Ovary (tissue), 9 donors: ENCODE data around the gene ROPN1L. TPM values are rescaled to one million over a fixed set of nuclear protein-coding genes. Genes with fewer than 3 reads are reported as not detected.
"Not testable (repeated sequence)": the region's sequence is repeated elsewhere in the genome, so short reads cannot be mapped to it uniquely, and the experiment has no call there.

Source experiments
- DNase-seq, 5 donors: peaks; one replicate each; pipeline ENCODE4 v3.0.0-alpha.2; 2019 to 2020
- H3K27ac ChIP-seq, 2 donors: fragments of 200-600 bp; one replicate each; pipeline versions ENCODE4 v1.5.1 to v1.8.0; 2019 to 2022
- H3K27me3 ChIP-seq: fragments of 200-600 bp; one replicate; pipeline ENCODE4 v1.8.0; 2022
- H3K36me3 ChIP-seq: fragments of 200-600 bp; sonication (generic); one replicate; pipeline ENCODE4 v1.5.1; 2019
- H3K4me1 ChIP-seq: one replicate; pipeline ENCODE4 v1.8.1; 2013; ENCODE audit warnings: mild to moderate bottlenecking, moderate library complexity; ENCODE audit not compliant: insufficient read depth
- H3K4me3 ChIP-seq: fragments of 200-600 bp; sonication (generic); one replicate; pipeline ENCODE4 v1.5.1; 2017
- H3K9me3 ChIP-seq, 2 donors: fragments of 200-600 bp in 1 of 2; sonication (generic) in 1 of 2; one replicate each; pipeline versions ENCODE4 v1.5.1 to v1.8.1; 2013 to 2019; ENCODE audit warnings: mild to moderate bottlenecking in 1 of 2, moderate library complexity in 1 of 2
- EP300 ChIP-seq: sonication (generic); formaldehyde crosslinking; IDR thresholded peaks from one replicate; pipeline ENCODE4 v1.6.1; 2017; ENCODE audit warnings: antibody characterized with exemption
- POLR2A ChIP-seq: fragments of 450-650 bp; IDR thresholded peaks from one replicate; pipeline ENCODE4 v1.6.1; 2017; ENCODE audit warnings: antibody characterized with exemption, mild to moderate bottlenecking, moderate library complexity
- WGBS, 3 donors: extraction: QIAGEN DNeasy Blood & Tissue Kit in 1 of 3; methylation state at CpG; one replicate each; pipeline versions ENCODE4 v1.1.5 to v1.1.7; 2013 to 2017; 5-methylcytosine and 5-hydroxymethylcytosine counted together
- intact Hi-C, 4 donors: fragments of 100-400 bp; cut with DNase I; formaldehyde crosslinking; loops; one replicate each; pipeline versions ENCODE4 v1.11.0 to v1.15.1; 2022 to 2023
- microRNA-seq, 3 donors: library from miRNA; unstranded; fragments of <30 nt; microRNA quantifications; one replicate each; pipeline versions ENCODE4 to v1.2.0, GENCODE V29; 2019 to 2020
- polyA plus RNA-seq, 2 donors: library from polyadenylated mRNA; stranded (reverse); fragments of 200-250 nt in 1 of 2; fragments of 350-450 nt in 1 of 2; fragmentation: Illumina TruSeq in 1 of 2; extraction: RNeasy Lipid Tissue Mini Kit (QIAGEN cat#74804) in 1 of 2; gene quantifications; one replicate each; pipeline ENCODE4 v1.2.3, GENCODE V29; 2013 to 2014
- small RNA-seq: library from RNA; depleted of rRNA; stranded (forward); fragments of <200 nt; gene quantifications from one replicate; pipeline ENCODE3, GENCODE V24; 2016
- total RNA-seq, 7 donors: library from RNA; depleted of rRNA in 2 of 7; stranded (reverse); fragments of >200 nt in 2 of 7; fragmentation: NEBNext Ultra II Directional in 3 of 7; extraction: Animal tissue kit (Norgen Biotek cat#: 25700) in 3 of 7; gene quantifications; one replicate each; pipeline versions ENCODE4 v1.1.0 to v1.2.4, GENCODE V29; 2016 to 2023
- TF ChIP-seq, protein P1 (sequence below), 3 donors: fragments of 450-650 bp in 2 of 3; fragments of 200-600 bp in 1 of 3; IDR thresholded peaks; one replicate each; pipeline versions ENCODE4 v1.5.1 to v1.8.0; 2016 to 2022; ENCODE audit warnings: antibody characterized with exemption in 3 of 3, mild to moderate bottlenecking in 1 of 3
- donor health status: DM: no; HTN: no; CAD: no; lungs with moderate emphysema.
- donor health status: DM: no; HTN: no; CAD: no.
- donor health status: Bipolar disorder and iron deficiency.
- donor health status: DM: yes; HTN: yes; CAD: no.
- donor health status: DM: no; HTN: no; CAD: no.
- donor health status: DM: yes; HTN: yes; CAD: no.

Gene ROPN1L
- total and polyA plus RNA-seq, 9 donors = 0.30 to 51.9 (median 2.4) TPM; not detected in 3

DNA sequence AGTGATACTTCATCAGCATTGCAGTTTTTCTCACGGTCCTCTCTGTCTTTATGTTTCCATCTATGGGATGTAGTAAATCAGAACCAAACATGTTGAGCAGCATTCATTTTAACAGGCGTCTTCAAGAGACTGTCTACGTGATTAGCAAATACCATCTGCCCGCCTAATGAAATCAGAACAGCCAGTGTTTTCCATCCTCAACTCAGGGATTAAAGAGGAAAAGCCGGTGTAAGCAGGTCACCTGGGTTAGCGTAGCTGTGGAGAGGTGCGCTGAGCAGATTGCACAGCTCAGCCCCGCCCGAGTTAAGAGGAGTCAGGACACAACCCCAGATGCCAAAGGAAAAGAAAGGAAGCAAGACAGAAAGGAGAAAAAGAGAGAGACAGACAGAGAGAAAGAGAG lies 67.9 kb downstream of the ROPN1L start:
- no peaks in the 10 kb centered on the region for H3K9me3 ChIP-seq
- H3K27me3 ChIP-seq = no peaks in the 10 kb centered on the region
- TF ChIP-seq, protein P1, sequence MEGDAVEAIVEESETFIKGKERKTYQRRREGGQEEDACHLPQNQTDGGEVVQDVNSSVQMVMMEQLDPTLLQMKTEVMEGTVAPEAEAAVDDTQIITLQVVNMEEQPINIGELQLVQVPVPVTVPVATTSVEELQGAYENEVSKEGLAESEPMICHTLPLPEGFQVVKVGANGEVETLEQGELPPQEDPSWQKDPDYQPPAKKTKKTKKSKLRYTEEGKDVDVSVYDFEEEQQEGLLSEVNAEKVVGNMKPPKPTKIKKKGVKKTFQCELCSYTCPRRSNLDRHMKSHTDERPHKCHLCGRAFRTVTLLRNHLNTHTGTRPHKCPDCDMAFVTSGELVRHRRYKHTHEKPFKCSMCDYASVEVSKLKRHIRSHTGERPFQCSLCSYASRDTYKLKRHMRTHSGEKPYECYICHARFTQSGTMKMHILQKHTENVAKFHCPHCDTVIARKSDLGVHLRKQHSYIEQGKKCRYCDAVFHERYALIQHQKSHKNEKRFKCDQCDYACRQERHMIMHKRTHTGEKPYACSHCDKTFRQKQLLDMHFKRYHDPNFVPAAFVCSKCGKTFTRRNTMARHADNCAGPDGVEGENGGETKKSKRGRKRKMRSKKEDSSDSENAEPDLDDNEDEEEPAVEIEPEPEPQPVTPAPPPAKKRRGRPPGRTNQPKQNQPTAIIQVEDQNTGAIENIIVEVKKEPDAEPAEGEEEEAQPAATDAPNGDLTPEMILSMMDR (IDR thresholded peaks at IDR 0.05) = no peak
- TF ChIP-seq EP300 (no peak), POLR2A (no peak)
- no peak overlapping the region for H3K27ac ChIP-seq
- DNase-seq = no peak
- no peaks in the 10 kb centered on the region for H3K4me1 ChIP-seq
- WGBS, 3 donors = 75 to 84% (median 82%) methylated on average over 9 of the region's 9 CpGs
- intact Hi-C loops = no loop called here
- H3K36me3 ChIP-seq = no peaks in the 10 kb centered on the region
- no peak overlapping the region for H3K4me3 ChIP-seq

DNA sequence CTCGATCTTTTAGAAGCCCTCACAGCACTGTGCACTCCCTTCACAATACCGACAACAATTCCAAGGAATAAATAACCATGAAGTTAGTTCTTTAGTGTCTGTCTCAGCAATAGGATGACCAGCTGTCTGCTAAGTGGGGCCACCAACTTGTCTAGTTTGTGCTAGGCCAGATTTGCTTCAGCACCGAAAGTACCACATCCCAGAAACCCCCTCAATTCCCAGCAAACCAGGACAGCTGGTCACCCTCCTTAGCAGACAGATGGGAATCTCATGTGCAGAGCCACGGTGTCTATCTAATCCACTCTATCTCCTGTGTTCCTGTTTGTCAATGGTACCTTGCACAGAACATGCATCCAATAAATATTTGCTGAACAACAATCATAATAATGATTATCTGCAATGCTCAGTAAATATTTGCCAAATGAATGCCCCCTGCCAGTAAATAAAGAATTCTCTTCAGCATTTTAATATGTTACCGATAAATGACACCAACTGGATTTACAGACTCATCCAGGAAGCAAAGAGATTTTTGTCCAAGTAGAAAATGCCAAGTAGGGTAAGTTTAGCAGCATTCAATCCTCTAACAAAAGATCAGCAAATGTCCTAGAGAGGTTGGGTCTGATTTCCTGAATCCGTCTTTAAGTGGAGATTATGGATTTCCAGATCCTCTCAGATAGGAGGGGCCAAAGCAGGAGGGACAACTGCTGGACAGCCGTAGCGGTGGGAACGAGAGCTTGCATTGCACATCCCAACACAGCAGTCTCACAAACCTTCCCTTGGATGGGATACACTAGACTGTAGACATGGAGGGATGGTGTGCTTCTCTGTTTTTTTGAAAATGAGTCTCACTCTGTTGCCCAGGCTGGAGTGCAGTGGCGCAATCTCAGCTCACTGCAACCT lies 70.3 kb downstream of the ROPN1L start:
- H3K36me3 ChIP-seq = no peaks in the 10 kb centered on the region
- 69 to 83% (median 69%) methylated on average over 10 of the region's 10 CpGs for WGBS, 3 donors
- intact Hi-C loops = no loop called here
- no peaks in the 10 kb centered on the region for H3K27me3 ChIP-seq
- H3K4me3 ChIP-seq = no peak overlapping the region
- no peaks in the 10 kb centered on the region for H3K9me3 ChIP-seq
- DNase-seq = no peak
- TF ChIP-seq EP300 = no peak
- no peak for TF ChIP-seq POLR2A
- TF ChIP-seq, protein P1 (IDR thresholded peaks at IDR 0.05) = no peak
- H3K27ac ChIP-seq = no peak overlapping the region
- no peaks in the 10 kb centered on the region for H3K4me1 ChIP-seq

DNA sequence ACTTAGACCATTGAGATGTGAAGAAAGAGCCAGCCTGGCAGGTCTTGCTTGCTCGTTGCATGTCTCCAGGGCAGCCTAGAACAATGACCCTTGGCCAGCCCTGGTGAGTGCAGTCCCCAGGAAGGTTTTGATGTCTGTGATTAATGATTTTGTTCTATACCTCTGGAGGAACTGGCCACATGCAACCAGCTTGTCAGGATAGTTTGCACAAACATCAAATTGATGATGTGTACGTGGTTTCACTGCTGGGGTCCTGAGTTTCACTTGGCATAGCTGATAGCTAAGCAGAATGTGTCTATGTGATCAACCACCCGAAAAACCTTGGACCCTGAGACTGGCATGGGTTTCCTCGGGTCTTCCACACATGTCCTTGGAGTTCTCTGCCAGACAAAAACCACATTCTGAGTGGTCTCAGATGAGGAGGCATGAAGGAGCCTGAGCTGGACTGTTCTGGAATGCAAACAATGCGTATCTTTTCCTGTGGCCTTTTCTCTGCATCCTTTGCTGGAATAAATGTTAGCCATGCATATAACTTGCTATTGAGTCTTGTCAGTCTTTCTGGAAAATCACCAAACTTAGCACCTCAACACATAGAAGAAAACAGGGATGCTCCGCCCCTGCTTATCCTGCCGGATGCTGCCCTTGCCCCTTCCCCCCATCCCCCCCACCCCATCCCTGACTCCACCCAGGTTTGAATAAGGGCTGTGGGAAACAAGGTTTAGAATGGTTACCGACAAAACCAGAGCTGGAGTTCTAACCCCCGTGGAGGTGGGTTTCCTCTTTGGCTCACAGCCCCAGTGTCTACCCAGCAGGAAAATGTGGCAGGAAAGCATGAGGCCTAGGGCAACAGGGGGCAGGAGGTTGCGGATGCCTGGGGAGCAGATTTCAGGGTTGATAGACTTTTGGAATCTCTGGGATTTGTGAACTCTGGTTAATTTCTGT lies 72.1 kb downstream of the ROPN1L start:
- Histone ChIP-seq H3K4me1 (no peaks in the 10 kb centered on the region), H3K36me3 (no peaks in the 10 kb centered on the region), H3K27ac (no peak overlapping the region), H3K4me3 (no peak overlapping the region), H3K27me3 (no peaks in the 10 kb centered on the region), H3K9me3 (no peaks in the 10 kb centered on the region)
- no peak for TF ChIP-seq EP300
- TF ChIP-seq POLR2A = no peak
- TF ChIP-seq, protein P1 (IDR thresholded peaks at IDR 0.05) = no peak
- intact Hi-C loops = no loop called here
- no peak for DNase-seq
- 29 to 42% (median 33%) methylated on average over 10 of the region's 10 CpGs for WGBS, 3 donors

DNA sequence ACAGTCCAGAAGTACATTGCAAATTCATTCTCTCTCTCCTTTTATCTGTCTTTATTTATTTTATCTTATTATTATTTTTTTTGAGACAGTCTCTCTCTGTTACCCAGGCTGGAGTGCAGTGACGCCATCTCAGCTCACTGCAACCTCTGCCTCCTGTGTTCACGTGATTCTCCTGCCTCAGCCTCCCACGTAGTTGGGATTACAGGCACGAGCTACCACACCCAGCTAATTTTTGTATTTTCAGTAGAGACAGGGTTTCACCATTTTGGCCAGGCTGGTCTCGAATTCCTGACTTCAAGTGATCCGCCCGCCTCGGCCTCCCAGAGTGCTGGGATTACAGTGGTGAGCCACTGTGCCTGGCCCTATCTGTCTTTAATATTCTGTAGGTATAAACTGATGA lies 72.9 kb downstream of the ROPN1L start:
- WGBS, 3 donors = 79 to 85% (median 82%) methylated on average over 8 of the region's 8 CpGs
- H3K4me1 ChIP-seq, intact Hi-C loops, H3K27ac ChIP-seq, H3K27me3 ChIP-seq, H3K4me3 ChIP-seq, DNase-seq, H3K36me3 ChIP-seq, H3K9me3 ChIP-seq: not testable (repeated sequence)

Small RNAs within 50 kb of the gene (microRNA-seq; reads per million reads assigned to microRNA genes)
- 0 reads per million in 3 donors for gene MIR6131

Small RNAs within 50 kb of the gene (small RNA-seq; reads per million reads assigned to genes)
- gene MIR6131 = not detected

Other genes starting within 250 kb of the ROPN1L start
- 10 to 100 TPM; 11.0 to 16.8 (median 13.0) TPM for gene ATPSCKMT, start 192.0 kb upstream of the ROPN1L start, total RNA-seq
- gene ATPSCKMT, start 192.0 kb upstream of the ROPN1L start, polyA plus RNA-seq = 10 to 100 TPM in 1 of 2 donors, 1 to 10 TPM in 1; 8.5 to 14.0 TPM
- gene CCT5, start 191.6 kb upstream of the ROPN1L start, total RNA-seq = 100 to 1,000 TPM in 4 of 7 donors, 10 to 100 TPM in 3; 76.1 to 141 (median 101) TPM
- 100 to 1,000 TPM in 1 of 2 donors, 10 to 100 TPM in 1; 69.1 to 250 TPM for gene CCT5, start 191.6 kb upstream of the ROPN1L start, polyA plus RNA-seq
- 10 to 100 TPM in 5 of 7 donors, 1 to 10 TPM in 2; 7.3 to 56.9 (median 43.2) TPM for gene CMBL, start 134.0 kb upstream of the ROPN1L start, total RNA-seq
- 10 to 100 TPM; 33.0 to 69.0 TPM for gene CMBL, start 134.0 kb upstream of the ROPN1L start, polyA plus RNA-seq
- gene MARCHF6, start 88.2 kb upstream of the ROPN1L start, total RNA-seq = 100 to 1,000 TPM in 6 of 7 donors, 10 to 100 TPM in 1; 97.9 to 225 (median 182) TPM
- 10 to 100 TPM; 59.0 to 75.4 TPM for gene MARCHF6, start 88.2 kb upstream of the ROPN1L start, polyA plus RNA-seq
- 10 to 100 TPM in 1 of 7 donors, 1 to 10 TPM in 3, under 1 TPM in 3; 0.65 to 13.3 (median 2.3) TPM for gene ANKRD33B, start 122.2 kb downstream of the ROPN1L start, total RNA-seq
- gene ANKRD33B, start 122.2 kb downstream of the ROPN1L start, polyA plus RNA-seq = 1 to 10 TPM in 1 of 2 donors, under 1 TPM in 1; 0.85 to 1.9 TPM